ENCODE results near the gene COX6A1.

Gene COX6A1

DNA sequence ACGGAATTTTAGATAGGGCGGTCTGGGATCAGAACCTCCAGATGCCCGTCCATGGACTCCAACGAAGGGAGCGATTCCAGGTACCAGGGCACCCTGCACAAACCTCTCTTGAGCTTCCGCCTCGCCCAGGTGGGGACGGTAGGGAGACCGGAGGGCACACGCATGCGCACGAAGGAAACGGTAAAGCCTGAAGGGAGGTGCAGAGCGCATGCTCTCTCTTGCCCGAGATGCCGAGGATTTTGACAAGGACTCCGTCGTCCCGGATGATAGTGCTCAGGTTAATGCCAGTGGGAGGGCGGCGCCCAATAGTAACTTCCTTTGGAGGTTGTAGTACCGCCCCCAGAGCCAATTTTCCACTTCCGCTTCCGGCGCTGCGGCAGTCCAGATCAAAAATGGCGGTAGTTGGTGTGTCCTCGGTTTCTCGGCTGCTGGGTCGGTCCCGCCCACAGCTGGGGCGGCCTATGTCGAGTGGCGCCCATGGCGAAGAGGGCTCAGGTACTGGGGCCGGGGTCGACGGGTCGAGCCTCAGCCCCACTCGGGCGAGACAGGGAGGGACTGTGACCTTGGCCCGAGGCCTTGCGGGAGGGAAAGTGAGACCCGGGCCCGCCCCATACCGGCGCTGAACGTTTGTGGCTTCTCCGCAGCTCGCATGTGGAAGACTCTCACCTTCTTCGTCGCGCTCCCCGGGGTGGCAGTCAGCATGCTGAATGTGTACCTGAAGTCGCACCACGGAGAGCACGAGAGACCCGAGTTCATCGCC lies at the start of gene COX6A1:
COX6A1 (plus strand) TSS at position 379 of the 760 bp plus-strand sequence; CDS start at position 393, 14 bp downstream.
- peak; percentile 88 to 98 (median 98) for DNase-seq (ENCODE audit: low read depth in 4 of 4, low spot score in 1 of 4)

DNA sequence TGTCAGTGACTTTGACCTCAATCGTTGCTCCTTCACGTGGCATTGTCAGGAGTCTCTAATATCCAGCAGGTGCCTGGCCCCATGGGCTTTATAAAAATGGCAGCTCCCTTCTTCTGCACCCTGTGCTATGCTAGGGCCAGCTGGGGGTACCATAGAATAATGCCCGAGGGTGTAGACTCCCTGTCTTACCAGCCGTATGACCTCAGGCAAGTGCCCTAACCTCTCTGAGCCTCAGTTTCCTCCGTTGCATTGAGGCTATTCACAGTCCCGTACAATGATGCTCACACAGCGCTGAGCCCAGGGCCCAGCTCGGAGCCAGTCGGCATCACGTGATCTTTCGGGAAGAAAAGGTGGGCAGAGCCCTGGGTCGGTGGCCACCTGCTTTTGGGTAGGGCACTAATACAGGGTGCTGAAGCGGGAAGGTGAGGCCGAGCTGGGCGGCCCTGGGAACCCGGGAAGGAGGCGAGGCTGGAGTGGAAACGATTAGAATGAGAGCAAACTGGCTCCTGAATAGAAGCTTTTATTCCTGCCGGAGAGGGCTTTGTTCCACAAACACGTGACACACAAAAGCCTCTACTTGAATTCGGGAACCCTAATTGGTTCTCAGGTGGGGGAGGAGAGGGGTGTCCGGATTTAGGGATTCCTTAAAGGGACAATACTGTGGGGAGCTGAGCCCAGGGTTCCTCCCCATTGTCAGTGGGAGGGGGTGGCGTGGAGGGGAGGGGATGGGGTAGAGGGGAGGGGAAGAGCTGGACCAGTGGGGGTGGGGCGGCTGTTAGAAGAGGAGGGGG lies 49.0 kb upstream of the COX6A1 start:
- no peak for DNase-seq (ENCODE audit: low read depth in 4 of 4, low spot score in 1 of 4)

DNA sequence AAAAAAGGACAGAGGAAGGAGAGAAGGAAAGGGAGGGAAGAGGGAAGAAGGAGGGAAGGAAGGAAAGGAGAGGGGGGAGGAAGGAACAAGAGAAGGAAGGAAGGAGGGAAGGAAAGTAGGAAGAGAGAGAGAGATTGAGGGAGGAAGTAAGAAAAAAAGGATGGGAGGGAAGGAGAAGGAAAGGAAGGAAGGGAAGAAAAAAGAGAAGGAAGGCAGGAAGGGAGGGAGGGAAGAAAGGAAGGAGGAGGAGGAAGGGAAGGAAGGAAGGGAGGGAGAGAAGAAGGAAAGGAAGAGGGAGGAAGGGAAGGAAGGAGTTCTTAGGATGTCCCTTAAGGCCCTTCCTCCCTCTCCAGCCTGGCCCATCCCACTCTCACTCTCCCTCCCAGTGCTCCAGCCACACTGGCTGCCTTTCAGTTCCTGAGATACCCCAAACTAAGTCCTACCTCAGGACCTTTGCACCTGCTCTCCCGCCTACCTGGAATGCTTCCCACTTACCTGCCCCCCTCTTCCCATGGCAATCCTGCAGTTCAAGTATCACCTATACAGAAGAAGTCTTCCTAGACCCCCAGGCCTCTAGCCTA lies 47.3 kb upstream of the COX6A1 start:
- no peak for DNase-seq (ENCODE audit: low read depth in 4 of 4, low spot score in 1 of 4)

DNA sequence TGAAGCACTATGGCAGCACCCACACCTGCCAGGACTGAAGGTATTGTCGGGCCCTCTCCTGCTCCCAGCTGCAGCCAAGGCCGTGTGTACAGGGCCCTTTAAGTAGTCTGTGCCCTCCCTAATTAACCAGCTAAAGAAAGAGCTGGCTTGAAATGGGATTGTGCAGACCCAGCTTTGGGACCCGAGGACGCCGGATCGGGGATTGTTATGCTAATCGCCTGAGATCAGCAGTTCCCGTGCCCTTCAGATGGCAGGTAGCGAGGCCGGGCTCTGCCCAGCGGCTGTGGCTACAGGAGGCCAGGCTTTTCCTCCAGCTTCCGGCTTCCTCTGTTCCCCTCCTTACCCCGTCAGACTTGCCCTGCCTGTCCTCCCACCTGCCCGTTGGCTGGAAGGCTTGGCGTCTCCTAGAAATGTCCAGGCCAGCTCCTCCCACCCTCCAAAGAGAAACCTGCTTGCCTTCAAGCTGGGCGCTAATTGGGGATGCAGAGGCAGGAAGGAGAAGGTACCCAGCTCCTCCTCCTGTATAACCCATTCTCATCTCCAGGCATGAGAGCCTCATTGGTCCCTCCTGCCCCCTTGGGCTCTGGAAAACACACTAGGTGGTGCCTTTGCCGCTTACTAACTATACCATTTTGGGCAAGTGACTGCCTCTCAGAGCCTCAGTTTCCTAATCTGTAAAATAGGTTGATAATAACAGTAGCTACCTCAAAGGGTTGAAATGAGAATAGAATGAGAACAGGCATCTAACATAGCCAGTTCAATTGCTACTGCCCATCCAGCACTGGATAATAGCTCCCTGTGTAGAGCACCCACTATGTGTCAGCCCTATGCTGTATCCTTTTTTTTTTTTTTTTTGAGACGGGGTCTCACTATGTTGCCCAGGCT lies 43.2 kb upstream of the COX6A1 start:
- no peak for DNase-seq (ENCODE audit: low read depth in 4 of 4, low spot score in 1 of 4)

DNA sequence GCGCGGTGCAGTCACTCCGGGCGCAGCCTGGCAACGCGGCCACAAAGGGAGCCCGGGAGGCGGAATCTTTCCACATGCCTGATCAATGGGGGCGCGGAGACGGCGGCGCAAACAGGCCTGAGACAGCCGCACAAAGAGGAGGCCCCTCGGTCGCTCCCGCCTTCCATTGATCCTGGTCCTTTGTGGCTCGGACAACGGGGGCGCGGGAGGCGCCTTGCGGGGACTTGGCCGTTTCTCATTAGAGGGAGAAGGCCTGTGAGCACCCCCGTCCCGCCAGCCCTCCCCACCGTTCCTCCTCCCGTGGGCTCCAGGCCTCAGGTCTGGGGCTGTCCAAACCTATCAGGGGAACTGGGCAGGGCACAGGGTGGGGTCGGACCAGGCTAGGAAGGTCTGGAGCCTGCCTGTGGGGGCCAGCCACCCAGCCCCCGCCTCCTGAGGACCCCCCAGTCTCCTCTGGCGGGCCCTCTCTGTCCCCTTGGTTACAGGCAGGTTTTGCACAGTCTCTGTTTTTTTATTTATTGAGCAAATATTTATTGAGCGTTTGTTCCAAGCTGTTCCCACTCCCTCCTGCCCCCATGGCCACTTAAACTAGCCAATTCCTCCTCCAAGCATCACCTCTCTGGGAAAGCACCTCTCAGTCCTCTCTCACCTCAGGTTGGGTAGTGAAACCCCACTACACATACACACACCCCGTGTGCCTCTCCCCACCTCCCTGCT lies 39.9 kb upstream of the COX6A1 start:
- DNase-seq (ENCODE audit: low read depth in 4 of 4, low spot score in 1 of 4), result no peak

DNA sequence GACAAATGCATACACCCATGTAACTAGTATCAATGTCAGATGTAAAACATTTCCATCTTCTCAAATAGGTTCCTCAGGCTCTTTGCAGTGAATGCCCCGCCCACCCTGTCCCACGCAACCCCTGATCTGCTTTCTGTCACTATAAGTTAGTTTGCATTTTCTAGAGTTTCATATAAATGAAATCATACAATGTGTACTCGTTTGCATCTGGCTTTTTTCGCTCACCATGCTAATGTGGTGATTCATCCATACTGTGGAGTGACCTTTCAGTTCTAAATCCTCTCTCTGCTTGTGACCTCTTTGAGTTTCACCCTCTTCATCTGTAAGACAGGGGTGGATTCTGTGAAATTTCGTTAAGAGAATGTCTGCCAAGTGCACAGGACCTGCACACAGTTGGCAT lies 38.4 kb upstream of the COX6A1 start:
- DNase-seq (ENCODE audit: low read depth in 4 of 4, low spot score in 1 of 4), result no peak

DNA sequence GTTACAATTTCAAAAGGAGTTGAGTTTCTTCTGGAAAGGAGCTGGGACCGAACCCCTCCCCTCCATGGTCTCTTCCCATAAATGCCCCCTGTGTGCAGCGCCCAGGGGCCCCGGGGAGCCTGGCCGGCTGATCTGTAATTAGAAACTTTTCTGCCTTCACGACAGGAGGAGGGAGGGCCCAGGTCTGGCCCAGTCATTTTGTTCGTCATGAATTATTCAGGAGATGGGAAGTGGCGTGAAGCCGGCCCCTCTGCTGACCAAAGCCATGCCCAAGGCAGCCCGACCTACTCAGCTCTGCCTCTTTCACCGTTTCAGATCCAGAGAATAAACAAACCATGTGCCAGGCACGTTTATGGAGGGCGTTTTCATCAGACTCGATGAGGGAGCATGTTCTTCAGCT lies 35.7 kb upstream of the COX6A1 start:
- no peak for DNase-seq (ENCODE audit: low read depth in 4 of 4, low spot score in 1 of 4)

DNA sequence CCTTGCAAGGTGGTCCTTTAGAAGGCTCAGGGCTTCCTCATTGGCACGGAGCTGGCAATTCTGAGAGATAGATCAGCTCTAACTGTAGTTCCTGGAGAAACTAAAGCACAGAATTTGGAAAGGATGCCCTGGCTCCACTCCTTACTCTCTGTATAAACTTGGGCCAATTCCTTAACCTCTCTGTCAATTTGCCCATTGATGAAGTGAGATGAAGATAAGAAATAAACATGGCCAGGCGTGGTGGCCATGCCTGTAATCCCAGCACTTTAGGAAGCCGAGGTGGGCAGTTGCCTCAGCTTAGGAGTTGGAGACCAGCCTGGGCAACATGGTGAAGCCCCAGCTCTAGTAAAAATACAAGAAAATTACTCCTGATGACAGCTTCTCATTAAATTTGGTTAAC lies 34.0 kb upstream of the COX6A1 start:
- DNase-seq (ENCODE audit: low read depth in 4 of 4, low spot score in 1 of 4), result no peak

DNA sequence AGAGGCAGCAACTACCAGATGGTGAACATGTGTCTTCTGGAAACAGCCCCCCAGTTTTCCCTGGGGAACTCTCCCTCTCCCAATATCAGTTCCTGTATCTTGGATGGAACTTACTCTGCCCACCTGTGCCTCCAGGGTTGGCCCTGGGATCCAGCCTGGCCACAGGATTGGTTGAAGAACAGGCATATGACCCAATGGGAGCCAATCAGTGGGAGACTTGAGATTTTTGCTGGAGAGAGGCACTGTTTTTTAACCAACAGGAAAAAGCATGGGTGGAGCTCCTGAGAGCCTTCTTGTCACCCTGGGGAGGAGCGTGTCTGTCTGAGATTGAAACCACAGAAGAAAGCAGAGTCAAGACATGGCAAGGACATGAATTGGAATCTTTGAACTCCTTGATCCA lies 33.6 kb upstream of the COX6A1 start:
- DNase-seq (ENCODE audit: low read depth in 4 of 4, low spot score in 1 of 4), result no peak

DNA sequence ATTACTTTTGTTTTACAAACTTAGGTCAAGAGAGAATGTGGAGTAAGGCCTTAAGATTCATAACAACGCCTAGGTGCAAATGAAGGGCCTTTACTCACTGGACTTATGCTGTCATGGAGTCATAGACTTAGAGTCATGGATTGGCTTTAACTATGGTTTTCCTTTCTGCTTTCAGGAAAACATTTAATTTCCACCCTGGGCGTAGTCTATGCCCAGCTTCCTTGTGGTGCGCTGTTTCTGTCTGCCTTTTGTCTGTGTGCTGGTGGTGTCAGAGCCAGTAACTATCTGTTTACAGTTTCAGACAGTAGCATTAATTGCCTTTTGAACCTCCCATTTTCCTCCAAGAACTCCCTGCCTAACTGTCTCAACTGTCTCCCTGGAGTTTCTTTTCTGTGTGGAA lies 31.8 kb upstream of the COX6A1 start:
- DNase-seq (ENCODE audit: low read depth in 4 of 4, low spot score in 1 of 4), result no peak

DNA sequence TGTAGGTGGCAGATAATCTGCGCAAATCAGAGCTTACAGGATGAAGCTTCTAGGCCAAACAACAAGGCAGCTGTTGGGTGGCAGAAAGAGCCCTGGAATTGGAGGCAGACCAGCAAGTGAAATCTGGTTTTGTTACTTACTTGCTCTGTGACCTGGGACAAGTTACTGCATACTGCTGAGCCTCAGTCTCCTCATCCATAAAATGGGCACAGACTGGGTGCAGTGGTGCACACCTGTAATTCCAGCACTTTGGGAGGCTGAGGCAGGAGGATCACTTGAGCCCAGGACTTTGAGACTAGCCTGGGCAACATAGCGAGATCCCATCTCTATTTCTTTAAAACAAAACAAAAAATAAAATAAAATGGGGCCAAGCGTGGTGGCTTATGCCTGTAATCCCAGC lies 31.4 kb upstream of the COX6A1 start:
- DNase-seq (ENCODE audit: low read depth in 4 of 4, low spot score in 1 of 4), result no peak

DNA sequence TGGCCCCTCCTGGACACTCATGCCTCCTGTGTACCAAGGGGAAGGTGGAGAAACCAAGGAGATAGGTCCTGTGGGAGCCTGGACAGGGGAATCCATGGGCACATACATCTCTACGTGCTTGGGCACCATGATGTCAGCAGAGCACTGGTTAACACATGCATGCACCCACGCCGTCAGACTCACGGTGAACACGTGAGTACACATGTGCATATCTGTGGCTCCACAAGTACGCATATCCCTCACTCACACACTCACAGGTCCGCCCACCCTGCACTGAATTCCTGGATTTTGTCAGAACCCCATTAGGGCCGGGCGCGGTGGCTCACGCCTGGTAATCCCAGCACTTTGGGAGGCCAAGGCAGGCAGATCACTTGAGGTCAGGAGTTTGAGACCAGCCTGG lies 29.1 kb upstream of the COX6A1 start:
- DNase-seq (ENCODE audit: low read depth in 4 of 4, low spot score in 1 of 4), result no peak

DNA sequence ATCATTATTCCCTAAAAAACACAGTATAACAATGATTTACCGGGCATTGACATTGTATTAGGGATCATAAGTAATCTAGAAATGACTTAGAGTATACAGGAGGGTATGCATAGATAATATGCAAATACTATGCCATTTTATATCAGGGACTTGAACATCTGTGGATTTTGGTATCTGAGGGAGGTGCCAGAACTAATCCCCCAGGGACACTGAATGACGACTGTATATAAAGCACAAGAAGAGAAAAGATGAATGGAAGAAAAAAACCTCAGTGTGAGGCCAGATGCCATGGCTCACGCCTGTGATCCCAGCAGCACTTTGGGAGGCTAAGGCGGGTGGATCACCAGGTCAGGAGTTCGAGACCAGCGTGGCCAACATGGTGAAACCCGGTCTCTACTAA lies 25.5 kb upstream of the COX6A1 start:
- DNase-seq (ENCODE audit: low read depth in 4 of 4, low spot score in 1 of 4), result no peak

DNA sequence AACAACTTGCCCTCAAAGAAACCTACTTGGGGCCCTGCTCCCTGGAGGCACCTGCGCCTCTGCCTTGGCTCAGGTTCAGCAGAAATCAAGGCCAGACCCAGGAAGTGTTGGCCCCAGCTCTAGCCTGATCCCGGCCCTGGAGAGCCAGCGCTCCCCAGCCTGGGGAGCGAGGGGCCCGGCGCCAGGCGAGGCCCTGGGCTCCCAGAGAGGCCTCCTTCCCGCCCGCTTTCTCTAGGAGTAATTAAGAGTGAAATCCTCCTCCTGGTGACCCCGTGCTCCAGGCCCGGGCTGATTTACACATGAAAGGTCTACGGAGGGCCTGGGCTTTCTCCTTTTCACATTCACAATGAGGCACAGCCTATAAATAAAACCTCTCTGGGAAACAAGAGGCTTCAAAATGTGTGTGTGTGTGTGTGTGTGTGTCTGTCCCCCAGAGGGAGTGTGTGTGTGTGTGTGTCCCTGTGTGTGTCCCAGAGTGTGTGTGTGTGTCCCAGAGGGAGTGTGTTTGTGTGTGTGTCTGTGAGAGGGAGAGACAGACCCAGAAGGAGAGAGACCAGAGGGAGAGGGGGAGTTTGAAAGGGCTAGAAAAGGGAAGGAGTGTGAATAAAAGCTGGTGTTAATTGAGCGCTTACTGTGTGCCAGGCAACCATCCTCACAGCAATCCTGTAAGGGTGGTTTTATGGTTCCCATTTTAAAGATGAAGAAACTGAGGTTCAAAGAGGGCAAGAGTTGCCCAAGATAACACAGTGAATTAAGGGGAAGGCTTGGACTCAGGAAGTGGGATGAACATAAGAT lies 23.8 kb upstream of the COX6A1 start:
- DNase-seq (ENCODE audit: low read depth in 4 of 4, low spot score in 1 of 4), result no peak

DNA sequence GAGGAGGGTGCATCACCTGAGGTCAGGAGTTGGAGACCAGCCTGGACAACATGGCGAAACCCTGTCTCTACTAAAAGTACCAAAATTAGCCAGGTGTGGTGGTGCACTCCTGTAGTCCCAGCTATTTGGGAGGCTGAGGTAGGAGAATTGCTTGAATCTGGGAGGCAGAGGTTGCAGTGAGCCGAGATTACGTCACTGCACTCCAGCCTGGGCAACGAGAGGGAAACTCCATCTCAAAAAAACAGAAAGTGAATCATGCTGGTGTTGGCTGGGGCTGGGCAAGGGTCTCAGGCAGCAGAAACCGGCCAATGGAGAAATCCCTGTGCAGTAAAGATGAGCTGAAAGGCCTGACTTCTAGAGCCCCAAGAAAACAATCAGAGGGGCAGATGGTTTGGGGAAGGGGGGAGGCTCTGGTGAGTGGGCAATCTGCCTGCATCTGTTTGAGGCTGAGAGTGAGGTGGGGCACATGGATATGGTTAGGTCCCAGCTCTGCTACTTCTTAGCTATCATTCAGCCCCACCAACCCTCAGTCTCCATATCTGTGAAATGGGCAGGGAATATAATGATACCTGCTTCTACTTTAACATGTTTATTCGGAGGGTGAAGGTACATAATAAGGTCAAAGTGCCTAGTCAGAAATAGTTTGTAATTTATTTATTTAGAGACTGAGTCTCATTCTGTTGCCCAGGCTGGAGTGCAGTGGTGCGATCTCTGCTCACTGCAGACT lies 21.3 kb upstream of the COX6A1 start:
- no peak for DNase-seq (ENCODE audit: low read depth in 4 of 4, low spot score in 1 of 4)

DNA sequence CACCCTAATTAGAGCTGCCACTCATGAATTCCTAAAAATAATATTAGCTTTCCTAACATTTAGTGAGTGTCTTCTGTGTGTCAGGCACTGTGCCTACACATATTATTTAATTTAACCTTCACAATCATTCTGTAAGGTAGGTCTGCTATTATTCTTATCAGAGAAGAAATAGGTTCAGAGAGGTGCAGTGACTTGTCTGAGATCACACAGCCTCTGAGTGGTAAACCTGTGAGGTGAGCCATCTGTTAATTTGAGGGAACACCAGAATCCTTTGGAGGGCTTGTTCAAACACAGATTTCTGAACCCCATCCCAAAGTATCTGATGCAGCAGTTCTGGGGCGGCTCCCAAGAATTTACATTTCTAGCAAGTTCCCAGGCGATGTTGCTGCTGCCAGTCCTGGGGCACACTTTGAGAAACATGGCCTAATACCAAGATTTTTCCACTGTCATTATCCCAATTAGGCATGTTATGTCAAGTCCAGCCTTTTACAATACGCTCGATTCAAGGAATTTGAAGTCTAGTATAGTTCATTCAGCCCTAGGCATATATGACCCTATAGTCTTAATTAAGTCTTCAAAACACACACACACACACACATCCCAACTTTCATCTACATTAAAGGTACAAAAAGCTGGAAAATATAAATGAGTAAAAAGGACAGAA lies 19.9 kb upstream of the COX6A1 start:
- DNase-seq (ENCODE audit: low read depth in 4 of 4, low spot score in 1 of 4), result no peak

DNA sequence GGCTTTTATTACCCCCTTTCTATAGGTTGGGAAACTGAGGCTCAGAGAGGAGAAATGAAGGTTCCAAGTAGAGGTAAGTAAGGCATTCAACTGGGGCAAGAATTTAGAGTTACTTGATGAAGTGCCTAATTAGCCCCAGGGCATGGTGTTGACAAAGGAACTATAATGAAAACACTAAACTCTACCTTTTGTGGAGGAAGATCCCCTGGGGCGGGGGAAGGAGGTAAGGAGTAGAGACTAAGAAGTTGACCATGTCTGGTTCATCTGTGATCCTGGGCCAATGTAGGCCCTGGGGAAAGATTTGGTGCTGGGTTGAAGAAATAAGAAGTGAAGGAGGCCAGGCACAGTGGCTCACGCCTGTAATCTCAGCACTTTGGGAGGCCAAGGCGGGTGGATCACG lies 16.2 kb upstream of the COX6A1 start:
- no peak for DNase-seq (ENCODE audit: low read depth in 4 of 4, low spot score in 1 of 4)

DNA sequence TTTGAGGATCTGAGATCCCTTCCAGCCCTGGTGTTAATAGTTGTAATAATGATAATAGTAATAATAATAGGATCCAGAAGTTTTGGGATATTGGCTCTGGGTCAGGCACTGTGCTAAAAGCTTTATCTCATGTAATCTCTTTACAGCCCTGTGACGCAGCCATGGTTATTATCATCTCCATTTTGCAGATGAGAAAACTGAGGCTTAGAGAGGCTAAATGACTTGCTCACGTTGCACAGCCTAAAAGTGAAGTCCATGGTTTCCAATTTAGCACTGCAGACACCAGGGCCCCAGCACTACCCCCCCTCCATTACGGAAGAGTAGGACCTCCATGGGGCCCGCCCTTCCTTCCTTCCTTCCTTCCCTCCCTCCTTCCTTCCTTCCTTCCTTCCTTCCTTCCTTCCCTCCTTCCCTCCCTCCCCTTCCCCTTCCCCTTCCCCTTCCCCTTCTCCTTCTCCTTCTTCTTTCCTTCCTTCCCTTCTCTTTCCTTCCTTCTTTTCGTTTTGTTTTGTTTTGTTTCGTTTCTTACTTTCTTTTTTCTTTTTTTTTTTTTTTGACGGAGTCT lies 14.9 kb upstream of the COX6A1 start:
- no peak for DNase-seq (ENCODE audit: low read depth in 4 of 4, low spot score in 1 of 4)

Data from stimulated activated CD4-positive, alpha-beta T cell treated with anti-CD3 and anti-CD28 coated beads, Interleukin-1b, Interleukin-23, amount 100 ng/mL, for 24 hours (primary cell).